SK-N-SH (cell line): ENCODE measurements around the gene PIP5K1B. TPM values are rescaled to one million over a fixed set of nuclear protein-coding genes. Genes with fewer than 3 reads are reported as not detected.

Source experiments
- CTCF ChIA-PET: fragments of 300-600, 350-600 bp; formaldehyde crosslinking; extraction: SDS; loops from one replicate; lab custom pipeline; 2021; lab: Yijun Ruan, JAX
- POLR2A ChIA-PET: fragments of 350-600 bp; sonication (Branson Sonifier 250); formaldehyde crosslinking; extraction: SDS; loops from one replicate; lab custom pipeline; 2020; ENCODE audit warnings: antibody characterized with exemption, inconsistent platforms; lab: Yijun Ruan, JAX
- DNase-seq: peaks from one replicate; pipeline ENCODE4 v3.0.0; 2012
- H2AFZ ChIP-seq: fragments of 200-600 bp; sonication (generic); 2 replicates; pipeline ENCODE4 v1.8.1; 2016; ENCODE audit warnings: antibody characterized with exemption, mild to moderate bottlenecking, low read depth
- H3F3A ChIP-seq: fragments of 200-600 bp; sonication (generic); replicated peaks from 2 replicates; pipeline ENCODE3; 2016; ENCODE audit warnings: antibody characterized with exemption, mild to moderate bottlenecking; ENCODE audit not compliant: insufficient read depth
- H3K27ac ChIP-seq, 2 experiments: fragments of 200-500 bp in 1 of 2; fragments of 200-600 bp in 1 of 2; sonication (Bioruptor generic) in 1 of 2; sonication (generic), shearing (Covaris generic) in 1 of 2; 2 replicates each; pipeline versions ENCODE4 v1.5.1 to v1.6.1; 2014 to 2016; ENCODE audit warnings: low read depth in 2 of 2, inconsistent platforms in 1 of 2, low read length in 1 of 2, mild to moderate bottlenecking in 1 of 2, mixed read lengths in 1 of 2
- H3K27me3 ChIP-seq: fragments of 200-600 bp; sonication (generic), shearing (Covaris generic); 2 replicates; pipeline ENCODE4 v1.6.1; 2016; ENCODE audit warnings: mixed run types; ENCODE audit not compliant: insufficient read depth
- H3K36me3 ChIP-seq, 2 experiments: fragments of 200-500 bp in 1 of 2; fragments of 200-600 bp in 1 of 2; sonication (Bioruptor generic) in 1 of 2; sonication (generic) in 1 of 2; replicated peaks in 1 of 2; 2 replicates each; pipeline versions ENCODE3 to v1.5.1; 2014 to 2016; ENCODE audit warnings: low read length in 1 of 2, mild to moderate bottlenecking in 1 of 2; ENCODE audit not compliant: insufficient read depth in 2 of 2, control insufficient read depth in 1 of 2
- H3K4me1 ChIP-seq, 2 experiments: fragments of 200-500 bp in 1 of 2; fragments of 200-600 bp in 1 of 2; sonication (Bioruptor generic) in 1 of 2; sonication (generic), shearing (Covaris generic) in 1 of 2; 2 replicates each; pipeline versions ENCODE4 v1.5.1 to v1.6.1; 2014 to 2016; ENCODE audit warnings: low read depth in 1 of 2, low read length in 1 of 2, mixed run types in 1 of 2; ENCODE audit not compliant: insufficient read depth in 2 of 2, control insufficient read depth in 1 of 2
- H3K4me2 ChIP-seq: fragments of 200-600 bp; sonication (generic), shearing (Covaris generic); 2 replicates; pipeline ENCODE4 v1.6.1; 2017; ENCODE audit warnings: mixed run types
- H3K4me3 ChIP-seq, 2 experiments: fragments of 200-500 bp in 1 of 2; fragments of 200-600 bp in 1 of 2; sonication (Bioruptor generic) in 1 of 2; sonication (generic), shearing (Covaris generic) in 1 of 2; 2 replicates each; pipeline versions ENCODE4 v1.5.1 to v1.8.1; 2014 to 2016; ENCODE audit warnings: low read depth in 2 of 2, inconsistent platforms in 1 of 2, low read length in 1 of 2, mild to moderate bottlenecking in 1 of 2, mixed read lengths in 1 of 2, moderate library complexity in 1 of 2
- H3K79me2 ChIP-seq: fragments of 200-600 bp; sonication (generic); 2 replicates; pipeline ENCODE4 v1.8.1; 2017; ENCODE audit warnings: mild to moderate bottlenecking; ENCODE audit not compliant: insufficient read depth
- H3K9ac ChIP-seq: fragments of 200-600 bp; sonication (generic); 2 replicates; pipeline ENCODE4 v1.6.1; 2017; ENCODE audit warnings: mixed run types
- H3K9me2 ChIP-seq: fragments of 200-600 bp; sonication (generic); 2 replicates; pipeline ENCODE4 v1.6.1; 2017; ENCODE audit warnings: mixed run types
- H3K9me3 ChIP-seq: fragments of 200-600 bp; sonication (generic); 2 replicates; pipeline ENCODE4 v1.6.1; 2017; ENCODE audit warnings: mixed run types, mild to moderate bottlenecking, moderate library complexity
- H4K20me1 ChIP-seq: fragments of 200-600 bp; sonication (generic); 2 replicates; pipeline ENCODE4 v1.6.1; 2017; ENCODE audit warnings: mild to moderate bottlenecking, mixed run types; ENCODE audit not compliant: insufficient read depth
- CHD2 ChIP-seq: fragments of 150-350 bp; IDR thresholded peaks from 2 replicates; pipeline ENCODE4 v1.6.1; 2018; ENCODE audit warnings: low read length; ENCODE audit not compliant: partially characterized antibody
- GATA2 ChIP-seq: sonication (generic); formaldehyde crosslinking; IDR thresholded peaks from 2 replicates; pipeline ENCODE4 v1.5.0; 2020; ENCODE audit warnings: mild to moderate bottlenecking, missing genetic modification reagents
- MEF2A ChIP-seq: IDR thresholded peaks from 2 replicates; pipeline ENCODE4 v1.4.0; 2012; ENCODE audit warnings: low read depth, borderline replicate concordance
- NFIC ChIP-seq: IDR thresholded peaks from 2 replicates; pipeline ENCODE4 v1.4.0; 2012; ENCODE audit warnings: borderline replicate concordance
- RFX5 ChIP-seq: IDR thresholded peaks from 2 replicates; pipeline ENCODE4 v1.6.1; 2012; ENCODE audit warnings: mild to moderate bottlenecking, improper control_type of control experiment, low read length
- RXRA ChIP-seq: IDR thresholded peaks from 2 replicates; pipeline ENCODE4 v1.4.0; 2012; ENCODE audit warnings: low read depth, mild to moderate bottlenecking, borderline replicate concordance
- SIN3A ChIP-seq: IDR thresholded peaks from 2 replicates; pipeline ENCODE4 v1.6.1; 2012; ENCODE audit warnings: low read depth, mild to moderate bottlenecking, low read length, moderate library complexity, borderline replicate concordance
- WGBS: methylation state at CpG from one replicate; pipeline ENCODE4 v1.1.6; 2017; ENCODE audit warnings: low lambda C conversion rate; 5-methylcytosine and 5-hydroxymethylcytosine counted together
- polyA plus RNA-seq, 3 experiments: library from polyadenylated mRNA; depleted of rRNA; stranded (reverse); fragments of >200 nt; gene quantifications; 2 replicates each; pipeline ENCODE4 v1.2.3, GENCODE V29; 2012
- TF ChIP-seq, protein P1 (sequence below): fragments of 200-600 bp; sonication (generic); IDR thresholded peaks from 2 replicates; pipeline ENCODE4 v1.6.1; 2017; ENCODE audit warnings: antibody characterized with exemption, mild to moderate bottlenecking, moderate library complexity
- TF ChIP-seq, protein P2 (sequence below): IDR thresholded peaks from 2 replicates; pipeline ENCODE4; 2012
- TF ChIP-seq, protein P3 (sequence below): IDR thresholded peaks from 2 replicates; pipeline ENCODE4 v1.4.0; 2012; ENCODE audit warnings: low read depth, borderline replicate concordance
- TF ChIP-seq, protein P4 (sequence below): IDR thresholded peaks from 2 replicates; pipeline ENCODE4 v1.4.0; 2012; ENCODE audit warnings: low read depth, borderline replicate concordance

Gene PIP5K1B
- polyA plus RNA-seq, 1 of the 3 experiments (the other 2 are of a cell fraction), result not detected

DNA sequence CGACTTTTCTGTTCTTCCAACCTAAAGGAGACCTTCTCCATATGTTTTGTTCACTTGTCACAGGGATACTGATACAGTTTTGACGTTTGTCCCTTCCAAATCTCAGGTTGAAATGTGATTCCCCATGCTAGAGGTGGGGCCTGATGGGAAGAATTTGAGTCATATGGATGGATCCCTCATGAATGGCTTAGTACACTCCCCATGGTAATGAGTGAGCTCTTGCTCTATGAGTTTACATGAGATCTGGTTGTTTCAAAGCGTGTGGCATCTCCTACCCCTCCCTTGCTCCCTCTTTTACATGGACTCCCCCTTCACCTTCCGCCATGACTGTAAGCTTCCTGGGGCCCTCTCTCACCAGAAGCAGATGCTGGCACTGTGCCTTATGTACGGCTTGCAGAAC is 6.9 kb downstream of the PIP5K1B start (continued):
- TF ChIP-seq, protein P1, sequence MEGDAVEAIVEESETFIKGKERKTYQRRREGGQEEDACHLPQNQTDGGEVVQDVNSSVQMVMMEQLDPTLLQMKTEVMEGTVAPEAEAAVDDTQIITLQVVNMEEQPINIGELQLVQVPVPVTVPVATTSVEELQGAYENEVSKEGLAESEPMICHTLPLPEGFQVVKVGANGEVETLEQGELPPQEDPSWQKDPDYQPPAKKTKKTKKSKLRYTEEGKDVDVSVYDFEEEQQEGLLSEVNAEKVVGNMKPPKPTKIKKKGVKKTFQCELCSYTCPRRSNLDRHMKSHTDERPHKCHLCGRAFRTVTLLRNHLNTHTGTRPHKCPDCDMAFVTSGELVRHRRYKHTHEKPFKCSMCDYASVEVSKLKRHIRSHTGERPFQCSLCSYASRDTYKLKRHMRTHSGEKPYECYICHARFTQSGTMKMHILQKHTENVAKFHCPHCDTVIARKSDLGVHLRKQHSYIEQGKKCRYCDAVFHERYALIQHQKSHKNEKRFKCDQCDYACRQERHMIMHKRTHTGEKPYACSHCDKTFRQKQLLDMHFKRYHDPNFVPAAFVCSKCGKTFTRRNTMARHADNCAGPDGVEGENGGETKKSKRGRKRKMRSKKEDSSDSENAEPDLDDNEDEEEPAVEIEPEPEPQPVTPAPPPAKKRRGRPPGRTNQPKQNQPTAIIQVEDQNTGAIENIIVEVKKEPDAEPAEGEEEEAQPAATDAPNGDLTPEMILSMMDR, result no peak

DNA sequence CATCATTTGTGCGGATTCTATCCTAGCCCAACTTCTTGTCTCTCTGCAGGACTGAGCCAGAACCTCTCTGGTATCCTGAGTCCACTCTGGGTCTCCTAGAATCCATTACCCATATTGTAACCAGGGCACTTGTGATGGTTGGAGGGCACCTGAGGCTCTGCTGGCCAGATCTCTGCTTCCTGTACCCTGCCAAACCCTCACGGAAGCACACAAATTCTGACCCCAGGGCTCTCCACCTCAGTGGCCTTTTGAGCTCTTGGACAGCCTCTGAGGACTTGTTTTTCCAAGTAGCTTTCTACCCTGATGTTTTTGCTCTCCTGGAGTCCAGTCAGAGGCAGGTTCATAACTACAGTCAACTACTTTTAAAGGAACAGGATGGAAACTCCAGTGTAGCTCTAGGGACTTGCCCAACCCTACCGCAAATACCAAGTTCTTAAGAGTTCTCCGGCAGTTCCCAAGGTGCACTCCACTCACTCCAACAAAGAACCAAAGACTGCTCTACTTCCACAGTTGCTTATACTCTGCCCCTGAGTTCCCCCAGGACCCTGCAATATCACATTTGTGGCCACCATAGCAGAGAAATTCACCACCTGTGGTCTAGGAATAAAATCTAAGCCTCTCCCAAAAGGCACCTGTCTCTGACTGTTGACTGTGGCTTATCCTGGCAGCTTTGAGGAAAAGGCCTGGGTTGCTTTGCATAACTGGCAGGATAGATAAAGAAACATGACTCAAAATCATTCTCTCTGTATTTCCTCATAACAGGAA is 9.6 kb downstream of the PIP5K1B start:
- POLR2A ChIA-PET, result no interaction called here
- Histone ChIP-seq H3K27me3 (peaks cover 8% of the 10 kb centered on the region; the same call in 1 of the 2 replicates), H3K36me3 (no peaks in the 10 kb centered on the region), H3K27ac (no peak overlapping the region), H3K4me1 (no peaks in the 10 kb centered on the region), H3K4me3 (no peak overlapping the region), H2AFZ (no peak overlapping the region), H3K9me3 (no peaks in the 10 kb centered on the region), H3K9me2 (no peaks in the 10 kb centered on the region), H4K20me1 (no peaks in the 10 kb centered on the region), H3F3A (no peaks in the 10 kb centered on the region), H3K79me2 (no peaks in the 10 kb centered on the region), H3K9ac (no peak overlapping the region), H3K4me2 (no peak overlapping the region)
- WGBS, result 3% methylated on average over 4 of the region's 4 CpGs
- CTCF ChIA-PET, result no interaction called here
- TF ChIP-seq SIN3A, result no peak
- TF ChIP-seq, protein P2, sequence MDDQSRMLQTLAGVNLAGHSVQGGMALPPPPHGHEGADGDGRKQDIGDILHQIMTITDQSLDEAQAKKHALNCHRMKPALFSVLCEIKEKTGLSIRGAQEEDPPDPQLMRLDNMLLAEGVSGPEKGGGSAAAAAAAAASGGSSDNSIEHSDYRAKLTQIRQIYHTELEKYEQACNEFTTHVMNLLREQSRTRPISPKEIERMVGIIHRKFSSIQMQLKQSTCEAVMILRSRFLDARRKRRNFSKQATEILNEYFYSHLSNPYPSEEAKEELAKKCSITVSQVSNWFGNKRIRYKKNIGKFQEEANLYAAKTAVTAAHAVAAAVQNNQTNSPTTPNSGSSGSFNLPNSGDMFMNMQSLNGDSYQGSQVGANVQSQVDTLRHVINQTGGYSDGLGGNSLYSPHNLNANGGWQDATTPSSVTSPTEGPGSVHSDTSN, result no peak
- no peak for TF ChIP-seq MEF2A
- no peak for DNase-seq

DNA sequence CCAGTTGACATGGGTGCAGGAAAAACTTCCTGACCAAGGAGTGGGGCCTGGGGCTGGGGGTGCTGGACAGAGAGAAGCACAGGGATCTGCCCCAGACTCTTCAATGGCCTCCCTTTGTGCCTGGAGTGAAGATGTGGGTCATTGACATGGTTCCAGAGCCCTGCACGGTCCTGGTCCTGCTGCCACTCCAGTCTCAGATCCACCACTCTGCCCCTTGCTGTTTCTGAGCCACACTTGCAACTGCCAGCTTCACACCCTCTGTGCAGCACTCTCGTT is 10.1 kb downstream of the PIP5K1B start:
- Histone ChIP-seq H4K20me1 (no peaks in the 10 kb centered on the region), H3K27ac (no peak overlapping the region), H3K79me2 (no peaks in the 10 kb centered on the region), H3K36me3 (no peaks in the 10 kb centered on the region), H2AFZ (no peak overlapping the region), H3K27me3 (peaks cover 8% of the 10 kb centered on the region; the same call in 1 of the 2 replicates), H3K4me3 (no peak overlapping the region), H3K9me2 (no peaks in the 10 kb centered on the region), H3K4me2 (no peak overlapping the region), H3K4me1 (no peaks in the 10 kb centered on the region), H3F3A (no peaks in the 10 kb centered on the region), H3K9ac (no peak overlapping the region), H3K9me3 (no peaks in the 10 kb centered on the region)
- CTCF ChIA-PET, result no interaction called here
- POLR2A ChIA-PET, result no interaction called here
- WGBS, result 7% methylated on average over 2 of the region's 2 CpGs
- DNase-seq, result no peak
- no peak for TF ChIP-seq MEF2A
- TF ChIP-seq, protein P1, result no peak
- no peak for TF ChIP-seq NFIC
- TF ChIP-seq, protein P3, sequence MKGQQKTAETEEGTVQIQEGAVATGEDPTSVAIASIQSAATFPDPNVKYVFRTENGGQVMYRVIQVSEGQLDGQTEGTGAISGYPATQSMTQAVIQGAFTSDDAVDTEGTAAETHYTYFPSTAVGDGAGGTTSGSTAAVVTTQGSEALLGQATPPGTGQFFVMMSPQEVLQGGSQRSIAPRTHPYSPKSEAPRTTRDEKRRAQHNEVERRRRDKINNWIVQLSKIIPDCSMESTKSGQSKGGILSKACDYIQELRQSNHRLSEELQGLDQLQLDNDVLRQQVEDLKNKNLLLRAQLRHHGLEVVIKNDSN, result no peak
- TF ChIP-seq RXRA, result no peak
- TF ChIP-seq, protein P4, sequence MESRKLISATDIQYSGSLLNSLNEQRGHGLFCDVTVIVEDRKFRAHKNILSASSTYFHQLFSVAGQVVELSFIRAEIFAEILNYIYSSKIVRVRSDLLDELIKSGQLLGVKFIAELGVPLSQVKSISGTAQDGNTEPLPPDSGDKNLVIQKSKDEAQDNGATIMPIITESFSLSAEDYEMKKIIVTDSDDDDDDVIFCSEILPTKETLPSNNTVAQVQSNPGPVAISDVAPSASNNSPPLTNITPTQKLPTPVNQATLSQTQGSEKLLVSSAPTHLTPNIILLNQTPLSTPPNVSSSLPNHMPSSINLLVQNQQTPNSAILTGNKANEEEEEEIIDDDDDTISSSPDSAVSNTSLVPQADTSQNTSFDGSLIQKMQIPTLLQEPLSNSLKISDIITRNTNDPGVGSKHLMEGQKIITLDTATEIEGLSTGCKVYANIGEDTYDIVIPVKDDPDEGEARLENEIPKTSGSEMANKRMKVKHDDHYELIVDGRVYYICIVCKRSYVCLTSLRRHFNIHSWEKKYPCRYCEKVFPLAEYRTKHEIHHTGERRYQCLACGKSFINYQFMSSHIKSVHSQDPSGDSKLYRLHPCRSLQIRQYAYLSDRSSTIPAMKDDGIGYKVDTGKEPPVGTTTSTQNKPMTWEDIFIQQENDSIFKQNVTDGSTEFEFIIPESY, result no peak
- no peak for TF ChIP-seq SIN3A
- TF ChIP-seq RFX5, result no peak
- no peak for TF ChIP-seq GATA2 (CRISPR knock-in tag)
- no peak for TF ChIP-seq CHD2
